Fibroblast of gingiva (primary cell): ENCODE data around the gene MOB3A.
"Not testable (repeated sequence)": the region's sequence is repeated elsewhere in the genome, so short reads cannot be mapped to it uniquely, and the experiment has no call there.

Experiments used
- DNase-seq: peaks from one replicate; pipeline ENCODE4 v3.0.0-alpha.2; 2011; ENCODE audit warnings: low read depth

MOB3A gene

GRCh38 chr19:2096034-2096479, at the start of gene MOB3A:
Gene MOB3A, minus strand, starts transcription at chr19:2096326. Its CDS starts 17,766 bp downstream, at chr19:2078560.
- DNase-seq, result peak; percentile 97

GRCh38 chr19:2145831-2146241, 49.7 kb upstream of the MOB3A start:
- DNase-seq, result no peak

- no peak for DNase-seq
Measured at GRCh38 chr19:2144190-2144589, 48.1 kb upstream of the MOB3A start.

GRCh38 chr19:2142173-2142829, 46.2 kb upstream of the MOB3A start:
- no peak for DNase-seq

- DNase-seq, result no peak
Measured at GRCh38 chr19:2140138-2140569, 44.0 kb upstream of the MOB3A start.

GRCh38 chr19:2139385-2140137, 43.4 kb upstream of the MOB3A start:
- no peak for DNase-seq

GRCh38 chr19:2138061-2138728, 42.1 kb upstream of the MOB3A start:
- DNase-seq, result no peak

GRCh38 chr19:2136796-2137195, 40.7 kb upstream of the MOB3A start:
- no peak for DNase-seq

DNA sequence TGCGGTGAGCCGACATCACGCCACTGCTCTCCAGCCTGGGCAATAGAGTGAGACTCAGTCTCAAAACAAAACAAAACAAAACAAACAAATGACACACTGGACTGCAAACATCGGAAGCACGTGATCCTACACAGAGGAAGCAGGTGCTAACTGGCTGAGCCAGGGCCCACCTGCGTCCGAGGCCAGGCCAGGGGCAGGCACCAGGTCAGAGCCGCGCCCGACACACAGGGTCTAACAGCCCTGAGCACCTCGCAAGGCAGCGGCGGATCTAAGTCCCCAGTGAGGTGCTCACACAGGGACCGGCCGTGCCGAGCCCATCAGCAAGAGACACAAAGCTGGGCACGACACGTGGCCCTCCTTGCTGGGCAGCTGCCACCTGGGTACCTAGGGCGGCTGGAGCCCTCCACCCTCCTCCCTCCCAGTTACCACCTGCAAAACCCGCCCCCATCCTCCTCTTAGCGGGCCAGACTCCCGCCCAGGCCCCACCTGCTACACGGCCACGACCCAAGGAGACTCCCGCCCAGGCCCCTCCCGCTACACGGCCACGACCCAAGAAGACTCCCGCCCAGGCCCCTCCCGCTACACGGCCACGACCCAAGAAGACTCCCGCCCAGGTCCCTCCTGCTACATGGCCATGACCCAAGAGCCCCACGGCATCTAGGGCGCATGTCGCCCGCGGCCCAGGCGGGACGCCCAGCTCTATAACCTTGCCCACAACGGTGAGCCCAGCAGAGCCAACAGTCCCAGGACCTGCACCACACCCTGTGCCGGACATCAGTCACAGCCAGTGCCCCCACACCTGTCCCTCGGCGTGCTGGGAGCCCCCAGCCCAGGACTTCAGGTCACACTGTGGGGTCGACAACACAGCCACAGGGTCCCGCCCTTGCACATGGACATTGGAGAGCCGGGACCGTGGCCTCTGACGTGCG, 39.6 kb upstream of the MOB3A start:
- DNase-seq, result no peak

- no peak for DNase-seq
Measured at GRCh38 chr19:2132731-2133490, 36.8 kb upstream of the MOB3A start.

DNA sequence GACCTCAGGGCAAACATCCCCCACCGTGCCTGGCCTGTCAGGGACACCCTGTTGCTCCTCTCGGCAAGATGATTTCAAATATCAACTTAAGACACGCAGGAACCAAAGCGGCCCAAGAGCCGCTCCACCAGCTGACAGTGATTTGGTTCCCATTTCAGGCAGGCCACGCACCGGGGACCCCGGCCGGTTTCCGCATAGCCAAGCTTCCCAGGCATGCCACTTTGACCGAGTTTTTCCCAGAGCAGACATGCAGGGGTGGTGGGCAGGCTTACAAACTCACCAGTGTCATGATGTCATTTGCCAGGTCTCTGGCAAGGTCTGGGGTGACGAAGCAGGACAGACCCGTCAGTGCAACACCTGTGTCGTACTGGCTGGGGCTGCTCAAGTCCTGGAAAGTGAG, 36.1 kb upstream of the MOB3A start:
- no peak for DNase-seq

GRCh38 chr19:2131012-2131975, 35.2 kb upstream of the MOB3A start:
- DNase-seq, result not testable (repeated sequence)

DNA sequence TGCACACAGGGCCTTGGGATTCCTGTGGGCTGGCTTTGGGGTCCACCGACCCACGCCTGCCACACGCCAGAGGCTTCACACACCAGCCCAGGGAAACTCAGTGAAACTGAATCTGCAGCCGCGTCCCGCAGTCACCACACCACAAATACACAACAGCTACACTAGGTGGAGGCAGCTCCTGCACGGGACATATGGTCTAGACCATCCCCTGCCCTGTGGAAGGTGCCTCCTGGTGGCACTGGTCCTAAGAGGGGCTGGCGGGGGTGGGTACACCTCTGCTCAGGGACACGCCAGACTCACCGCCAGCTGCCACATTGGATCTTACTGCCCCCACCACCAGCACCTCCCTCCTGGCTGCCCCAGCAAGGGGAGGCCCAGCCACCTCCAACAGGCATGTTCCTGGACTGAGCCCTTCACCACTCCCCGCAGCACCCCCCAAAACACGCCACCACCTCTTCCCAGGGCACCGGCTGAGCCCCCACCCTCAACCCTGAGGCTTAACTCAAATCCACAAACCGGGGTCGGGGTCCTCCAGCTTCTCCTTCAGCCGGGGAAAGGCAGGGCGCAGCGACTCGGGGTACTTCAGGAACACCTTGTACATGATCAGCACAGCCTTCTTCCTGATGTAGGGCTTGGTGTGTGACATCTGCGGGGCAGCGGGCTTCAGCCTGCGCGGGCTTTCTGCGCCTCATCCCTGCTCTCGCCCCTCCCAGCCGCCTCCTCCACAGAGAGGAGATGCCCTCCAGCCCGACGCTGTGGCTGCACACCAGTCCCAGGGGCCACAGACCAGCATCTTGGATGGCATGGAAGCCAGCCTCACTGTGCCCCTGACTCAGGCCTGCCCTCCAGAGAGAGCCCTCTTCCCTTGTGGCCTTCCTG, 34.0 kb upstream of the MOB3A start:
- no peak for DNase-seq

- DNase-seq, result no peak
Measured at GRCh38 chr19:2129486-2129885, 33.4 kb upstream of the MOB3A start.

DNA sequence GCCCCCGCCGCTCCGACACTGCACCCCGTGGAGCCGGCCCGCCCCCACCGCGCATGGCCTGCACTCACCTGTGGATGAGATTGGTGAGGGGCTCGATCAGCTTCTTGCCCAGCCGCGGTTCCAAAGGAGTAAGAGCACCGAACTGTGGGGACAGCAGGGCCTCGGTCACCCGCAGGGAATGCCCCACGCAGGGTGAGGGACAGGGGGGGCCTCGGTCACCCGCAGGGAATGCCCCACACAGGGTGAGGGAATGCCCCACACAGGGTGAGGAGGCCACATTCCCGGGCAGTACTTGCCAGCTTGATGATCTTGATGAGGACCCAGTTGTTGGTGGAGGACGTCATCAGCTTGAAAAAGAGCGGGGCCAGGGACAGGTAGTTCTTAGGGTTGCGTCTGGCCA, 32.9 kb upstream of the MOB3A start:
- no peak for DNase-seq

- not testable (repeated sequence) for DNase-seq
Measured at GRCh38 chr19:2128252-2128651, 32.1 kb upstream of the MOB3A start.

DNA sequence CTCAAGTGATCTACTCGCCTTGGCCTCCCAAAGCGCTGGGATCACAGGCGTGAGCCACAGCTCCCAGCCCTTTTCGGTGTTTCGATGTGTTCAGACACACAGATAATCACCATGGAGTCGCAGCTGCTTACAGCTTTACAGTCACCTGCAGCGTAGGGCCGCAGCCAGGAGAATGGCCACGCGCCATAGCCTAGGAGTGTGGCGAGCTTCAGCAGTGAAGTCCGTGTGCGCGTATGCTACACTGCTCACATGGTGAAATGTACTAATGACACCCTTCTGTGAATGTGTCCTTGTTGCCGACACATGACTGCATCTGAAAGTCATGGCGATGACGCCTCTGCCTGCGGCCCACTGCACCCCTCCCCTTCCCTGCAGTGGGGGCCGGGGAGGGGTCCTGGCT, 31.6 kb upstream of the MOB3A start:
- DNase-seq, result no peak

DNA sequence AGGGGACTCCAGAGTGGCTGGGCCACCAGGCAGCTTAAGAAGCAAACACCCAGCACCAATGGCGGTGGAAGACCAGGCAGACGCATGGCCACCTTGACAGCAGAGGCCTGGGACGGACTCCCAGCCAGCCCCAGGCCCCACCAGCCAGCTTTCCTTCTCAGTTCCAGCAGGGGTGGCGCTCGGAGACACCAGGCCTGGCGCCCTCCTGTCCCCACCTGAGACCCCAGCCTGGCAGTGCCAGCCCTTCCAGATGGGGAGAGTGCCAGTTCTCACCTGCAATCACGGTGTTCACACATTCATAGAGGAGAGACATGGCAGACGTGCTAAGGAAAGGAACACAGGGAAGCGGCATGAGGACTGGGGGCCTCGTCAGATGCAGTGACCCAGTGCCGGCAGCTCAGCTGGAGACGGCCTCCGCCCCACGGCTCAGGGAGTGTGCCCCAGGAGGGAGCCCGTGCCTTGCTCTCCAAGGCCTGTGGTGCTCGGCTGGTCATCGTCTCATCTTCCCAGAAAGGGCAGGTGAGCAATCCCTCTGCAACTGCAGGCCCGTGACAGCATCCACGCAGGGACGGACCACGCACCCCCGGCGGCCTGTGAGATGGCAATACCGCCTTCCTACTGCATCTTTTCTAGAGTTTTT, 30.9 kb upstream of the MOB3A start:
- no peak for DNase-seq
